ENCODE data around the gene RFX2.

The RFX2 gene

DNA sequence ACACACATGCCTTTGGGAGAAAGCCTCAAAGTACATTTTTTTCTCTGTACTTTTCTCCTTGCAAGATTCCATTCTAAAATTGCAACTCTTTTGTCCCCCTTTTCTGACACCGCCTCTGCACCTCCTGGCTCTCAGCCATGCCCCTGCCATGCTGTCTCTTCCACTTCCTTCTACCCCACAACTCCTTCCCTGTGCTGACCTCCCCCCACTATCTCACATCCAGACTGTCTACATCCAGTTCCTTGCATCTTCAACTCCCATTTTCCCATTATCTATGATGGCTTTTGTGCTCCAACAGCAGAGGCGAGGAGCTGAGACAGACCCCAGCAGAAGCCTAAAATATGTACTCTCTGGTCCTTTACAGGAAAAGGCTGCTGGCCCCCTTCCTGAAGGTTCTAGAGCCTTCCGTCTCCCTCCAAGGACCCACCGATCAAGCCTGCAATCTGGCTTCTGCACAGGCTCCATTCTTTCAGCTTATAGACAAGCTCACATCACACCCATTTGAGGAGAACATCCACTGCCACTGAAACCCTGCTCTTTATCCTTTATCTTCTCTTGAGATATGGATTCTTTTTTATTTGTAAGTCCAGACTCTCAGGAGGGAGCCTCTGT, 50.2 kb downstream of the RFX2 start:
- DNase-seq (ENCODE audit: low read depth in 2 of 2), result no peak

- no peak for DNase-seq (ENCODE audit: low read depth in 2 of 2)
These were observed 50.8 kb downstream of the RFX2 start for GRCh38 chr19:6059396-6059947.

- no peak for DNase-seq (ENCODE audit: low read depth in 2 of 2)
These were observed 51.6 kb downstream of the RFX2 start for GRCh38 chr19:6058518-6059201.

DNA sequence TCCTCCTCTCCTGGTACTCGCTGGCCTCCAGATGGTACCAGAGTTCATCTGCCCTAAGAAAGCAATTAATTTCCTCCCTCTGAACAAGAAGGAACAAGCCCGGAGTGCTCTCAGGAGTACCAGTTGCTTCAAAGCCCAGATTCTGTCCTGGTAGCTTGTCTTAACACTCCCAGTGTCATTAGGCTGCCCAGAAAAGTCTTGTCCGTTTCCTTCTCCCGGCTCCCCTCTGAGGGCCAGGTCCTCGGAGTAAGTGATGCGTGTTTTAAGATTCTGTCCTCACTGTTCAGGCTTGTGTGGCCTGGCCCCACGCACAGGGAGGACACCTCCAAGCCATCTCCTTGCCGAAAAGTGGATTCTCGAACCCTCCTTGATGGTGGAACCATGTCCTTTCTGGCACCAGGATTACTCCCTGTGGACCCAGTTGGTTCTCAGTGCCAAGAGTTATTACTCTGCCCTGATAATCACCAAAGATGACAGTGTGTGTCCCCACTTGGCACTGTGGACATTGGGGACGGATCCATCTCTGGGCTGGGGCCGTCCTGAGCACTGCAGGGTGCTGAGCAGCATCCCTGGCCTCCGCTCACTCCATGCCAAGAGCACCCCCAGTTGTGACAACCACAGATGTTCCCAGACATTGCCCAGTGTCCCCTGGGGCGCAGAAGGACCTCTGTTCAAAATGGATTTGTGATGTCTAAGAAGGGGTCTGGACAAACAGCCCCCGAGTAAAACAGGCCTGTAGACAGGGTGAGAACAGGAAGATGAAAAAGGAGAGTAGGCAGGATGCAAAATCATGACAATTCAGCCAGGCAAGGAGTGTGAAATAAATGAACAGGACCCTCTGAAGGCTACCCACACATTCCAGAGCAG, 52.4 kb downstream of the RFX2 start:
- no peak for DNase-seq (ENCODE audit: low read depth in 2 of 2)

- peak in 1 of 2 experiments; percentile 67 for DNase-seq (ENCODE audit: low read depth in 2 of 2)
These were observed 53.3 kb downstream of the RFX2 start for GRCh38 chr19:6056801-6057650.

GRCh38 chr19:6056282-6056741, 54.0 kb downstream of the RFX2 start:
- no peak for DNase-seq (ENCODE audit: low read depth in 2 of 2)

- DNase-seq (ENCODE audit: low read depth in 2 of 2), result no peak
These were observed 55.1 kb downstream of the RFX2 start for GRCh38 chr19:6055013-6055795.

GRCh38 chr19:6048793-6049405, 61.4 kb downstream of the RFX2 start:
- no peak for DNase-seq (ENCODE audit: low read depth in 2 of 2)

GRCh38 chr19:6048348-6048747, 62.0 kb downstream of the RFX2 start:
- no peak for DNase-seq (ENCODE audit: low read depth in 2 of 2)

DNA sequence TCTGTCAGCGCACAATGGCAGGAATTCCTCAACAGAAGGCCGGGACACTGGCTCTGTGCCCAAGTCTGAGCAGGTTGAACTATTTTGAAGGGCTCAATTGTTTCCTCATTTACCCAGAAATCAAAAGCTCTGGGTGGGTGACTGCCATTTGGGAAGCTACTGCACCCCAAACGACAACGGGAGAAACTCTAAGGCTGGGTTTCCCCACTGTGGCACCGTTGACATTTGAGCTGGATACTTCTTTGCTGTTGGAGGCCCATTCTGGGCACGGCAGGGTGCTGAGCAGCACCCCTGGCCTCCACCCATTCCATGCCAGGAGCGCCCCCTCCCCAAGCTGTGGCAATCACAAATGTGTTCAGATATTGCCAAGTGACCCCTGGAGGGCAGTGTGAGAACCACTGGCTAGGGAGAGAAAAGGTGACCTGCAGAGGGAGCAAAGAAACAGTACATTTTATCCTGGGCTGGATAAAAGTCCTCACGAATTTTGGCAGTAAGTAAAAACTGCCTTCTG, 62.5 kb downstream of the RFX2 start:
- DNase-seq (ENCODE audit: low read depth in 2 of 2), result no peak

DNA sequence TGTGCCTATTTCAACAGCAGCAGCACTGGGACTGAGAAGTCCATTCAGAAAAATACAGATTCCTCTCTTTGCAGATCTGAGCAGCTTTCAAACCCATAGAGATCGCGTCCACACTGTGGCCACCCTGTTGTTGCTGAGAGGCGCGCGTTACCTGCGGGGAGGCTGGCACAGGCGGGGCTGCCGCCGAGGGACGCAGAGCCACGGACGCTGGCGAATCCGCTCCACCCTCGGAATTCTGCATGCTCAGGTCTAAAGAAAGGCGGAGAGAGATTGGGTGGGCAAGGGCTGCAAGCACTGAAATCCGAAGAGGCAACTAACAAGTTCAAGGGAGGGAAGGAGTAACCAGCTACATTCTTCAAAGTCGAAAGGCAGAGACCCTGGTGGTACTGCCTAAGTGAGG, 63.0 kb downstream of the RFX2 start:
- DNase-seq (ENCODE audit: low read depth in 2 of 2), result no peak

DNA sequence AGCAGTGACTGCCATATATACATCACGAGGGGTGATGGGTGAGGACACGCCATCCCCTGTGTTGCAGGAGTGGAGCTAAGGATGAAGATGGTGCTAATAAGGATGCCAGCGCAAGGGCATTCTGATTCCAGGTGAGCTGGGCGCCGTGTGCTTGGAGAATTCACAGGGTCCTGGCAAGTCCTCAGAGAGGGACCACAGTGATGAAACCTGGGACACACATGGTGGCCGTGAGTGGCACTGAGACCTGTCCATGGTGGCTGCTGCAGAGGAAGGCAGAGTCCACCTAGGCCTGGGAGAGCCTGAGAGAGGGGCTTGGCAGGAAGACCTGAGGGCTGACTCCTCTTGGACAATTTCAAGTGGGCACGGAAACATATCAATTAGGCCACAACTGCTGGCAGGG, 65.2 kb downstream of the RFX2 start:
- no peak for DNase-seq (ENCODE audit: low read depth in 2 of 2)

GRCh38 chr19:6044056-6044805, 66.1 kb downstream of the RFX2 start:
- DNase-seq (ENCODE audit: low read depth in 2 of 2), result no peak

DNA sequence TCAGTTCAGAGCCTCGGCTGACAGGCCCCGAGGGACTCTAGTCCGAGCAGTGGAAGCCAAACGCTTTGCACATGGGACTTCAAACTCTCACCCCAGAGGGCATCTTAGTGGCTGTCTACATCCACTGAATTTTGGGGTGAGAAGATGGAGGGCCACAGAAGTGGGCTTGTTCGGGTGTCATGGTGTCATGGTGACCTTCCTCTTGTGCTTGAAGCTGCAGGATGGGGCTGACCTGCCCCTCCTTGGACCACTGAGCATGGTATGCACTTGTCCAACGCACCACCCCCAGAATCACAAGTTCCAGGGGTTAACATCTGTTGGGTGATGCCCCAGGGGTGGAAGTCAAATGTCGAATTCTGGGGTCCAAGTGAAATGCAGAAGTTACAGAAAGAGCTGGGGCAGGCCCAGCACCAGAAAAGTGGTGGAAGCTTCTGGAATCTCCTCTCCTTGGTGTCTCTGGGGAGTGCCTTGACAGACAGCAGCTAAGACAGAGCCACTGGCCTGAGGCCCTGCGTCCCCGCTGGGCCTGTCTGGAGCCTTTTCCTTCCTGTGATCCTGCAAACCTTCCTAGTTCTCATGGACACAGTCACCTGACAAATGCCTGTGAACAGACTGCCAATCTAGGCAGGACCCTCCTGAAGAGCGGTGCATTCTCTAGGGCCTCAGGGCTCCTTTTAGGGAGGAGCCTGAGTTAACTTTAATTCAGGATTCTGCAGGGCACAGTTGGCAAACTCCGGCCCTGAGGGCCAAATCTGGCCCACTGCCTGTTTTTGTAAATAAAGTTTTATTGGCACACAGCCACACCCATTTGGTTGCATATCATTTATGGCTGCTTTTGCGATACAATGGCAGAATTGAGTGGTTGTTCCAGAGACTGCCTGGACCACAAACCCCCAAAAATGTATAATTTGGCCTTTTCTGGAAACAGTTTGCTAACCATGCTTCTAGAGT, 67.2 kb downstream of the RFX2 start:
- DNase-seq (ENCODE audit: low read depth in 2 of 2), result no peak

GRCh38 chr19:6041991-6042481, 68.3 kb downstream of the RFX2 start:
- DNase-seq (ENCODE audit: low read depth in 2 of 2), result no peak

DNA sequence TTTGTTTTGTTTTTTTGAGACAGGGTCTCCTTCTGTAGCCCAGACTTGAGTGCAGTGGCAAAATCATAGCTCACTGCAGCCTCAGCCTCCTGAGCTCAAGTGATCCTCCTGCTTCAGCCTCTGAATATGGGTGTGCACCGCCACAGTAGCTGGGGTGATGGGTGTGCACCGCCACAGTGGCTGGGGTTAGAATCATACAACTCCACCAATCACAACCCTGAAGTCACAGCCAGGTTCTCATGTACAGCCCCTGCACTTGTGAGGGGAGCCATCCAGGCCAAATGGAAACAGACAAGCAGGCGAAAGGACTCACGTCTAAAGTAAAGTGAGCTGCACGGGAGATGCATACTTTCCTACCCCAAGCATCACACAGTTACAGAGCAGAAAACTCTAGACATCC, 69.2 kb downstream of the RFX2 start:
- no peak for DNase-seq (ENCODE audit: low read depth in 2 of 2)

GRCh38 chr19:6039566-6040225, 70.6 kb downstream of the RFX2 start:
- no peak for DNase-seq (ENCODE audit: low read depth in 2 of 2)

All from fibroblast of skin of left biceps (primary cell).